HEK293 (cell line): ENCODE measurements around the gene ZNF865.
A peak's percentile ranks its signal among the peaks of the same experiment; 100 is the strongest.

Experiments
- EGR2 ChIP-seq: fragments of 450-650 bp; formaldehyde crosslinking; IDR thresholded peaks from 2 replicates; pipeline ENCODE4 v1.5.1; 2016; ENCODE audit warnings: low read depth, missing biosample characterization, missing genetic modification characterization
- FEZF1 ChIP-seq: fragments of 450-650 bp; formaldehyde crosslinking; IDR thresholded peaks from 2 replicates; pipeline ENCODE4 v1.5.1; 2016; ENCODE audit warnings: missing biosample characterization, missing genetic modification characterization
- GLI4 ChIP-seq: fragments of 450-650 bp; formaldehyde crosslinking; IDR thresholded peaks from 2 replicates; pipeline ENCODE4 v1.5.1; 2016; ENCODE audit warnings: missing biosample characterization, missing genetic modification characterization
- HOXA7 ChIP-seq: sonication (generic); formaldehyde crosslinking; IDR thresholded peaks from 2 replicates; pipeline ENCODE4 v1.8.1; 2022; ENCODE audit warnings: missing genetic modification reagents, borderline replicate concordance
- KLF1 ChIP-seq: fragments of 450-650 bp; formaldehyde crosslinking; IDR thresholded peaks from 2 replicates; pipeline ENCODE4 v1.5.1; 2016; ENCODE audit warnings: missing biosample characterization, missing genetic modification characterization
- KLF16 ChIP-seq: fragments of 450-650 bp; formaldehyde crosslinking; IDR thresholded peaks from 2 replicates; pipeline ENCODE4 v1.5.1; 2017; ENCODE audit warnings: missing biosample characterization, missing genetic modification characterization
- PRDM4 ChIP-seq: fragments of 450-650 bp; formaldehyde crosslinking; IDR thresholded peaks from 2 replicates; pipeline ENCODE4 v1.5.1; 2017; ENCODE audit warnings: missing biosample characterization, missing genetic modification characterization
- RBAK ChIP-seq: fragments of 450-650 bp; formaldehyde crosslinking; IDR thresholded peaks from 2 replicates; pipeline ENCODE4 v1.5.1; 2016; ENCODE audit warnings: missing biosample characterization, missing genetic modification characterization
- SCRT2 ChIP-seq: fragments of 450-650 bp; formaldehyde crosslinking; IDR thresholded peaks from 2 replicates; pipeline ENCODE4 v1.5.1; 2016; ENCODE audit warnings: missing biosample characterization, missing genetic modification characterization
- SP3 ChIP-seq: fragments of 450-650 bp; formaldehyde crosslinking; IDR thresholded peaks from 2 replicates; pipeline ENCODE4 v1.5.1; 2016; ENCODE audit warnings: missing biosample characterization, missing genetic modification characterization
- ZBTB21 ChIP-seq: fragments of 450-650 bp; formaldehyde crosslinking; IDR thresholded peaks from 2 replicates; pipeline ENCODE4 v1.5.1; 2017; ENCODE audit warnings: missing biosample characterization, missing genetic modification characterization
- ZBTB26 ChIP-seq: fragments of 450-650 bp; formaldehyde crosslinking; optimal IDR thresholded peaks from 2 replicates; pipeline ENCODE3; 2016; ENCODE audit warnings: missing biosample characterization, mild to moderate bottlenecking, missing genetic modification characterization
- ZBTB44 ChIP-seq: fragments of 450-650 bp; IDR thresholded peaks from 2 replicates; pipeline ENCODE4 v1.5.1; 2018; ENCODE audit warnings: missing biosample characterization, mild to moderate bottlenecking, missing genetic modification characterization
- ZBTB49 ChIP-seq: fragments of 450-650 bp; formaldehyde crosslinking; IDR thresholded peaks from 2 replicates; pipeline ENCODE4 v1.5.1; 2016; ENCODE audit warnings: missing biosample characterization, missing genetic modification characterization, low read depth
- ZEB2 ChIP-seq: fragments of 450-650 bp; formaldehyde crosslinking; IDR thresholded peaks from 2 replicates; pipeline ENCODE4 v1.5.1; 2016; ENCODE audit warnings: missing biosample characterization, missing genetic modification characterization
- ZNF114 ChIP-seq: fragments of 450-650 bp; formaldehyde crosslinking; IDR thresholded peaks from 2 replicates; pipeline ENCODE4 v1.5.0; 2017; ENCODE audit warnings: missing biosample characterization, missing genetic modification characterization
- ZNF140 ChIP-seq: fragments of 450-650 bp; formaldehyde crosslinking; IDR thresholded peaks from 2 replicates; pipeline ENCODE4 v1.5.1; 2016; ENCODE audit warnings: missing biosample characterization, missing genetic modification characterization
- ZNF174 ChIP-seq: fragments of 450-650 bp; formaldehyde crosslinking; IDR thresholded peaks from 2 replicates; pipeline ENCODE4 v1.5.0; 2017; ENCODE audit warnings: missing biosample characterization, mild to moderate bottlenecking, missing genetic modification characterization
- ZNF2 ChIP-seq: fragments of 450-650 bp; formaldehyde crosslinking; IDR thresholded peaks from 2 replicates; pipeline ENCODE4 v1.5.1; 2016; ENCODE audit warnings: missing biosample characterization, missing genetic modification characterization
- ZNF23 ChIP-seq: fragments of 450-650 bp; formaldehyde crosslinking; IDR thresholded peaks from 2 replicates; pipeline ENCODE4 v1.5.1; 2016; ENCODE audit warnings: missing biosample characterization, missing genetic modification characterization, borderline replicate concordance
- ZNF292 ChIP-seq: fragments of 450-650 bp; formaldehyde crosslinking; IDR thresholded peaks from 2 replicates; pipeline ENCODE4 v1.5.1; 2016; ENCODE audit warnings: low read depth, missing biosample characterization, missing genetic modification characterization, borderline replicate concordance
- ZNF366 ChIP-seq: fragments of 450-650 bp; formaldehyde crosslinking; conservative IDR thresholded peaks from 2 replicates; pipeline ENCODE4 v1.5.1; 2016; ENCODE audit warnings: missing biosample characterization, missing genetic modification characterization
- ZNF37A ChIP-seq: fragments of 450-650 bp; IDR thresholded peaks from 2 replicates; pipeline ENCODE4 v1.5.1; 2018; ENCODE audit warnings: missing biosample characterization, missing genetic modification characterization
- ZNF426 ChIP-seq: fragments of 450-650 bp; formaldehyde crosslinking; IDR thresholded peaks from 2 replicates; pipeline ENCODE4 v1.5.1; 2017; ENCODE audit warnings: missing biosample characterization, missing genetic modification characterization, mild to moderate bottlenecking, inconsistent platforms, moderate library complexity
- ZNF433 ChIP-seq: fragments of 450-650 bp; formaldehyde crosslinking; IDR thresholded peaks from 2 replicates; pipeline ENCODE4 v1.5.1; 2016; ENCODE audit warnings: missing biosample characterization, missing genetic modification characterization, low read depth
- ZNF473 ChIP-seq: fragments of 450-650 bp; formaldehyde crosslinking; IDR thresholded peaks from 2 replicates; pipeline ENCODE4 v1.5.1; 2017; ENCODE audit warnings: missing biosample characterization, missing genetic modification characterization
- ZNF558 ChIP-seq: fragments of 450-650 bp; formaldehyde crosslinking; IDR thresholded peaks from 2 replicates; pipeline ENCODE4 v1.5.1; 2016; ENCODE audit warnings: missing biosample characterization, missing genetic modification characterization
- ZNF623 ChIP-seq: fragments of 450-650 bp; formaldehyde crosslinking; IDR thresholded peaks from 2 replicates; pipeline ENCODE4 v1.5.1; 2016; ENCODE audit warnings: missing biosample characterization, missing genetic modification characterization
- ZNF654 ChIP-seq: fragments of 450-650 bp; formaldehyde crosslinking; IDR thresholded peaks from 2 replicates; pipeline ENCODE4 v1.5.1; 2016; ENCODE audit warnings: low read depth, missing biosample characterization, missing genetic modification characterization
- ZNF677 ChIP-seq: fragments of 450-650 bp; IDR thresholded peaks from 2 replicates; pipeline ENCODE4 v1.5.0; 2018; ENCODE audit warnings: missing biosample characterization, mild to moderate bottlenecking, missing genetic modification characterization, moderate library complexity
- ZNF701 ChIP-seq: fragments of 450-650 bp; formaldehyde crosslinking; IDR thresholded peaks from 2 replicates; pipeline ENCODE4 v1.5.1; 2016; ENCODE audit warnings: missing biosample characterization, missing genetic modification characterization
- ZNF776 ChIP-seq: fragments of 450-650 bp; formaldehyde crosslinking; IDR thresholded peaks from 2 replicates; pipeline ENCODE4 v1.5.0; 2017; ENCODE audit warnings: missing biosample characterization, missing genetic modification characterization, borderline replicate concordance
- ZNF777 ChIP-seq: fragments of 450-650 bp; formaldehyde crosslinking; IDR thresholded peaks from 2 replicates; pipeline ENCODE4 v1.5.1; 2017; ENCODE audit warnings: missing biosample characterization, missing genetic modification characterization, borderline replicate concordance
- ZNF843 ChIP-seq: fragments of 450-650 bp; formaldehyde crosslinking; IDR thresholded peaks from 2 replicates; pipeline ENCODE4 v1.5.1; 2016; ENCODE audit warnings: missing biosample characterization, missing genetic modification characterization

Gene ZNF865

GRCh38 chr19:55599842-55600661 is 5.4 kb upstream of the ZNF865 start, which contains the start of gene ZNF524 (continued):
- no peak for TF ChIP-seq HOXA7 (CRISPR knock-in tag)
- no peak for TF ChIP-seq ZNF654 (tag by site-specific recombination)
- TF ChIP-seq ZNF677 (tag by site-specific recombination): no peak
- peak; percentile 90 for TF ChIP-seq KLF1
- no peak for TF ChIP-seq ZNF777 (tag by site-specific recombination)
- TF ChIP-seq ZEB2 (tag by site-specific recombination): peak; percentile 26; the same call in 1 of the 2 replicates
- peak; percentile 68; the same call in 1 of the 2 replicates for TF ChIP-seq ZNF2 (tag by site-specific recombination)
- TF ChIP-seq ZBTB21 (tag by site-specific recombination): no peak
- TF ChIP-seq ZNF776 (tag by site-specific recombination): no peak
- TF ChIP-seq KLF16 (tag by site-specific recombination): peak; percentile 90; the same call in 1 of the 2 replicates
- TF ChIP-seq ZBTB44: peak; percentile 80; the same call in 1 of the 2 replicates
- TF ChIP-seq ZNF701 (tag by site-specific recombination): no peak
- TF ChIP-seq EGR2 (tag by site-specific recombination): no peak
- TF ChIP-seq RBAK (tag by site-specific recombination): no peak
- peak; percentile 51; the same call in 1 of the 2 replicates for TF ChIP-seq ZNF843 (tag by site-specific recombination)
- TF ChIP-seq ZNF37A (tag by site-specific recombination): no peak
- TF ChIP-seq ZNF292 (tag by site-specific recombination): no peak
- TF ChIP-seq SP3 (tag by site-specific recombination): peak; percentile 90
- TF ChIP-seq PRDM4: peak; percentile 78
- peak; percentile 86 for TF ChIP-seq ZBTB26 (tag by site-specific recombination)
- no peak for TF ChIP-seq ZNF426 (tag by site-specific recombination)
- TF ChIP-seq ZBTB49 (tag by site-specific recombination): no peak
- no peak for TF ChIP-seq SCRT2 (tag by site-specific recombination)
- TF ChIP-seq ZNF433 (tag by site-specific recombination): no peak
- TF ChIP-seq ZNF140: no peak
- peak; percentile 22; the same call in 1 of the 2 replicates for TF ChIP-seq ZNF558 (tag by site-specific recombination)
- no peak for TF ChIP-seq ZNF23 (tag by site-specific recombination)
- no peak for TF ChIP-seq ZNF174 (tag by site-specific recombination)
- 0 out of 2 replicates have a peak, but pooled peaks have one; percentile 37 for TF ChIP-seq ZNF366 (tag by site-specific recombination)
- 0 out of 2 replicates have a peak, but pooled peaks have one; percentile 44 for TF ChIP-seq GLI4
- peak; percentile 26; the same call in 1 of the 2 replicates for TF ChIP-seq FEZF1 (tag by site-specific recombination)
- no peak for TF ChIP-seq ZNF473 (tag by site-specific recombination)
- no peak for TF ChIP-seq ZNF114 (tag by site-specific recombination)
- TF ChIP-seq ZNF623 (tag by site-specific recombination): 0 out of 2 replicates have a peak, but pooled peaks have one; percentile 7
